Activated naive CD4-positive, alpha-beta T cell treated with anti-CD3 and anti-CD28 coated beads, Interleukin-2, amount 50 U/mL, for 24 hours (primary cell): ENCODE data around the gene AGBL1.
"Not testable (repeated sequence)": the region's sequence is repeated elsewhere in the genome, so short reads cannot be mapped to it uniquely, and the experiment has no call there.

Experiments used
- H3K27ac Mint-ChIP-seq: one replicate; pipeline ENCODE4 v1.8.0; 2021; ENCODE audit warnings: mild to moderate bottlenecking, mixed read lengths
- H3K27me3 Mint-ChIP-seq: one replicate; pipeline ENCODE4 v1.8.0; 2021; ENCODE audit warnings: mixed read lengths
- H3K36me3 Mint-ChIP-seq: one replicate; pipeline ENCODE4 v1.8.0; 2021; ENCODE audit warnings: mixed read lengths
- H3K4me1 Mint-ChIP-seq: one replicate; pipeline ENCODE4 v1.8.0; 2021; ENCODE audit warnings: mixed read lengths
- H3K4me3 Mint-ChIP-seq: one replicate; pipeline ENCODE4 v1.8.0; 2021; ENCODE audit warnings: mild to moderate bottlenecking, mixed read lengths
- H3K9me3 Mint-ChIP-seq: one replicate; pipeline ENCODE4 v1.8.0; 2021; ENCODE audit warnings: mixed read lengths

Gene AGBL1

DNA sequence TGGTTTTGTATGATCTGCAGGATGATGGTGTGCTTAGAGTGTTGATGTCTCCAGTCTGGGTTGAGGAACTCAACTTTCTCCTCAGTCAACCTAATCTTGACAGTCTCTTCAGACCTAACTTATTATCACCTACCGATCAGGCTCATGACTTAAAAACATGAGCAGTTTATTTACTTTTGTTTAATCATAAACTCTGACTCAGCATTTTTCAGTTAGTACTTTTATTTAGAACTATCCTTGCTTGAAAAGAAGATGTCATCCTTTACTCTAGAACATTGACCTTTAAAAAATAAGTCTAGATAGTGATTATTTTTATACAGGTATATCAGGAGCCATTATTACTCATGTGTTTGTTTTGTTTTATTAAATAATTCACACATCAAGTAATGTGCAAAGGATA lies 414.8 kb downstream of the AGBL1 start:
- H3K9me3 Mint-ChIP-seq, result no peaks in the 10 kb centered on the region
- no peaks in the 10 kb centered on the region for H3K4me1 Mint-ChIP-seq
- no peak overlapping the region for H3K4me3 Mint-ChIP-seq
- no peak overlapping the region for H3K27ac Mint-ChIP-seq
- H3K27me3 Mint-ChIP-seq, result no peaks in the 10 kb centered on the region
- no peaks in the 10 kb centered on the region for H3K36me3 Mint-ChIP-seq

DNA sequence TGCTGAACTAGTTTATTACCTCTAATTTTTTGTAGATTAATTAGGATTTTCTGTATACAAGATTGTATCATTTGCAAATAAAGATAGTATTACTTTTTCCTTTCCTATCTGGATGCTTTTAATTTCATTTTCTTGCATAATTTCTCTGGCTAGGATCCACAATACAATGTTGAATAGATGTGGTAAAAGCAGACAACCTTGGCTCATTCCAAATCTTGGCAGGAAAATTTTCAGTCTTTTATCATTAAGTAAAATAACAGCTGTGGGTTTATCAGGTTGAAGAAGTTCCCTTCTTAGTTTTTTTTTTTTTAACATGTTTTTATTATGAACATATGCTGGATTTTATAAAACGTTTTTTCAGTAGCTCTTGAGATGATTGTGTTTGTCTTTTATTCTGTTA lies 422.6 kb downstream of the AGBL1 start:
- Mint-ChIP-seq H3K27ac (no peak overlapping the region), H3K4me3 (no peak overlapping the region), H3K36me3 (no peaks in the 10 kb centered on the region), H3K9me3 (no peaks in the 10 kb centered on the region), H3K4me1 (no peaks in the 10 kb centered on the region), H3K27me3 (peaks cover 1% of the 10 kb centered on the region)

DNA sequence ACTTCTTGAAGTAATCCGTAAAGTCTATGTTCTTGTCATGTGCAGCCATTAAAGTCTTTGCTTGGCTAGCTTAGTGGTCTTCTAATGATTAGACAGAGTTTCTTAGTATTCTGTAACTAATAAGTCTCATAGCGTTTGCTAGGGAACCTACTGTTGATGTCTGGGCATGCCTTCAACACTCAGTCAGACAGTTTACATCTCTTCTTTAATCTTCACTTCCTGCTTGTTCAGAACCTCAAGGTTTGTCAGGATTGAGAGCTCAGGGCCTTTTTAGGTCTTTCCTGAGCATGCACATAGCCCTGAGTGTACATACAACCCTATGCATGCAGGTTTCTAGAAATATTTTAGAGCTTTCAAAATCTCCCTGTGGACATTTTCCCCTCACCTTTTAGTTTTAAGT lies 426.3 kb downstream of the AGBL1 start:
- H3K36me3 Mint-ChIP-seq, result no peaks in the 10 kb centered on the region
- H3K4me3 Mint-ChIP-seq, result no peak overlapping the region
- H3K27ac Mint-ChIP-seq, result no peak overlapping the region
- H3K4me1 Mint-ChIP-seq, result no peaks in the 10 kb centered on the region
- H3K27me3 Mint-ChIP-seq, result peaks cover 3% of the 10 kb centered on the region
- no peaks in the 10 kb centered on the region for H3K9me3 Mint-ChIP-seq

DNA sequence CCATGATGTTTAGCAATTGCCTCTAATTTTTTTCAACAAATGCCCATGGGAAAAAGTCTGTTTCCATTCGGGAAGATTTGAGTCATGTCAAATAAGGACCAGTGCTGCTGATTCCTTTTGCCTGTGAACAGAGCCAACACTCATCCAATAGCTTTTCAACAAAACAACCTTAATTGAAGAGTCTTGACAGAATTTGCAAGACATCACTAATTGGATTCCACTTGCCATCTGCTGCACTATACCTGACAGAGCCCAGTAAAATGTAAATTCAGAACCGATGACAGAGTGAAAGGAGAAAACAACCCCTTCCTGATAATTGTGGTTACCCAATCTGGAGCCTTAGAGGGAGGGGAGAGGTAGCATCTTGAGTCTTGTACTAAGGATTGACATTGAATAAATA lies 426.7 kb downstream of the AGBL1 start:
- Mint-ChIP-seq H3K27me3 (peaks cover 3% of the 10 kb centered on the region), H3K36me3 (no peaks in the 10 kb centered on the region), H3K4me3 (no peak overlapping the region), H3K9me3 (no peaks in the 10 kb centered on the region), H3K27ac (no peak overlapping the region), H3K4me1 (no peaks in the 10 kb centered on the region)

DNA sequence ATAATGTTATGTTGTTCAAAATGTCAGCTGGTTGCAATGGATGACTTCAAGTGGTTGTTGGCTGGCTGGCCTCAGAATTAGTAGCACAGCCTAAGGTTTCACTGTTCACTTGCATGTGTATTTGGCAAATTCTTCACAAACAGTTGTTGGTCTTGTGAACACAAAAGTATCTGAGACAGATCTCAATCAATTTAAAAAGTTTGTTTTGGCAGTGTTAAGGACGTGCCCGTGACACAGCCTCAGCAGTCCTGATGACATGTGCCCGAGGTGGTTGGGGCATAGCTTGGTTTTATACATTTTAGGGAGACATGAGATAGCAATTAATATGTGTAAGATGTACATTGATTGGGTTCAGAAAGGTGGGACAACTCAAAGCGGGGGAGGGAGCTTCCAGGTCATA lies 436.0 kb downstream of the AGBL1 start:
- H3K9me3 Mint-ChIP-seq, result peaks cover 4% of the 10 kb centered on the region
- H3K27me3 Mint-ChIP-seq, result peaks cover 7% of the 10 kb centered on the region
- H3K4me3 Mint-ChIP-seq, result no peak overlapping the region

DNA sequence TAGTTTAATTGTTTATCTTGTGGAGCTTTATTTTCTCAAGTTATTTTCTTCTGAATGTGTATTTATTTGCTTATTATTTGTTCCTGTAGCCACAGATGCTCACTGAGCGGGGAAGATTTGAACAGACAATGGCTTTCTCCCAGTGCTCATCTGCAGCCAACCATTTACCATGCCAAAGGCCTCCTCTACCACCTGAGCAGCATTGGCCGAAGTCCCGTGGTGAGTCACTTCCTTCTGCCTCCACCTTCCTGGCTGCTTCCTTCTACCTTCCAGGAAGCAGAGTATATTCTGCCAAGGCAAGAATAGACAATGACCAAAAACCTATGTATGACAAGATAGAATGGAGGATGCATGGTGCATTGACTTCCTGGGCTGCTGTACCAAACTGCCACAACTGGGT lies 443.1 kb downstream of the AGBL1 start:
- Mint-ChIP-seq H3K27ac (no peak overlapping the region), H3K27me3 (peaks cover 11% of the 10 kb centered on the region), H3K4me1 (no peaks in the 10 kb centered on the region), H3K4me3 (no peak overlapping the region), H3K36me3 (no peaks in the 10 kb centered on the region), H3K9me3 (no peaks in the 10 kb centered on the region)

More for the DNA sequence above, 436.0 kb downstream of the AGBL1 start:
- Mint-ChIP-seq H3K36me3 (no peaks in the 10 kb centered on the region), H3K4me1 (no peaks in the 10 kb centered on the region), H3K27ac (no peak overlapping the region)

DNA sequence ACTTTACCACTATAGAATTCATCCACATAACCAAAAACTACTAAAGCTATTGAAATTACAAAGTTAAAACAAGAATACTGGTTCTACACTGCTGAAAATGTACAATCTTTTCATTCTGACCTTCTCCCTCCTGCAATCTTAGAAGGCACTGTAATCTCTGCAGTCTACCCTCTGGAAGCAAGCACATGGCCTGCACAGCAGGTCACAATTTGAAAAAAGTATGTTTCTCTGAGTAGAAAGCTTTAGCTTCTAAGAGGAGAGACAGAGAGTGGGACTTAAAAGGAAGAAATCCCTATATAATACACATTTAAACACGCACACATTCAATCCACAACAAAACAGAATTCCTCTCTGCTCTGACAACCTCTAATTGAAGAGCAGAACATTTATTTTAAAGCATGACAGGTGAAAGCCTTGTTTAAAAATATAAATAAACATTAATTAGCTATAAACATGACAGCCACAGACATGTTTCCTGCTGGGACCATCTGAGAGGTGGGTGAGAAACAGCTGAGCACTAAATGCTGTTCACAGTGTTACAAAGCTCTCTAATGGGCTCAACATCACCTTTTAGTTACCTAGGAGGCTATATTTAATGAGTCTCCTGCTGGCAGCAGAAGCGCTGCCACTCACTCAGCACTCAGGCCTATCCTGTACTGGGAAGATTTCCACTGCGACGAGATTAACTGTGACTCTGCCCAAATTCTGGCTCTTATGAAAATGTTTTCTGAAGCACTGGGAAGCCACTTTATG lies 447.4 kb downstream of the AGBL1 start:
- Mint-ChIP-seq H3K27me3 (peaks cover 4% of the 10 kb centered on the region), H3K4me3 (no peak overlapping the region), H3K27ac (no peak overlapping the region), H3K9me3 (no peaks in the 10 kb centered on the region), H3K36me3 (no peaks in the 10 kb centered on the region), H3K4me1 (no peaks in the 10 kb centered on the region)

DNA sequence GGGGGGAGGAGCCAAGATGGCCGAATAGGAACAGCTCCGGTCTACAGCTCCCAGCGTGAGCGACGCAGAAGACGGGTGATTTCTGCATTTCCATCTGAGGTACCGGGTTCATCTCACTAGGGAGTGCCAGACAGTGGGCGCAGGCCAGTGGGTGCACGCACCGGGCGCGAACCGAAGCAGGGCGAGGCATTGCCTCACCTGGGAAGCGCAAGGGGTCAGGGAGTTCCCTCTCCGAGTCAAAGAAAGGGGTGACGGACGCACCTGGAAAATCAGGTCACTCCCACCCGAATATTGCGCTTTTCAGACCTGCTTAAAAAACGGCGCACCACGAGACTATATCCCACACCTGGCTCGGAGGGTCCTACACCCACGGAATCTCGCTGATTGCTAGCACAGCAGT lies 448.4 kb downstream of the AGBL1 start:
- H3K27me3 Mint-ChIP-seq, H3K4me1 Mint-ChIP-seq, H3K9me3 Mint-ChIP-seq, H3K4me3 Mint-ChIP-seq, H3K36me3 Mint-ChIP-seq, H3K27ac Mint-ChIP-seq: not testable (repeated sequence)

DNA sequence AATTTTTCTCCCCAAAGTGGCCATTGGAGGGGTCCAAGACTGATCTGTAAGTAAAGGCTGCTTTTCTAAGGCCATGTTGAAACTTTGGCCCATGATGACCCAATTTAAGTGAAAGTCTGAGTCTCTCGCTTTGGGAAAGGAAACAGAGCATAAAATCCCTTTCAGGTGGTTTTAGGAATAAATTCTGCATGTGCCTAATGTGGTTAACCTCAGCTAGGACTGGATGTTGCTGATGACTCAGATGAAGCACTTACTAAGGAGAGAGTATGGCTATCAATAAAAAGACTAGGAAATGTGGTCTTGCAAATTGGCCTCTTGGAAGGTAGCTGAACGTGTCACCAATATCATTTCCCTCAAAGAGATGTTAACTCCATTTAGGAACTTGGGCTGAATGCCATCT lies 458.5 kb downstream of the AGBL1 start:
- Mint-ChIP-seq H3K27me3 (no peaks in the 10 kb centered on the region), H3K36me3 (no peaks in the 10 kb centered on the region), H3K4me1 (no peaks in the 10 kb centered on the region), H3K27ac (no peak overlapping the region), H3K4me3 (no peak overlapping the region), H3K9me3 (no peaks in the 10 kb centered on the region)

DNA sequence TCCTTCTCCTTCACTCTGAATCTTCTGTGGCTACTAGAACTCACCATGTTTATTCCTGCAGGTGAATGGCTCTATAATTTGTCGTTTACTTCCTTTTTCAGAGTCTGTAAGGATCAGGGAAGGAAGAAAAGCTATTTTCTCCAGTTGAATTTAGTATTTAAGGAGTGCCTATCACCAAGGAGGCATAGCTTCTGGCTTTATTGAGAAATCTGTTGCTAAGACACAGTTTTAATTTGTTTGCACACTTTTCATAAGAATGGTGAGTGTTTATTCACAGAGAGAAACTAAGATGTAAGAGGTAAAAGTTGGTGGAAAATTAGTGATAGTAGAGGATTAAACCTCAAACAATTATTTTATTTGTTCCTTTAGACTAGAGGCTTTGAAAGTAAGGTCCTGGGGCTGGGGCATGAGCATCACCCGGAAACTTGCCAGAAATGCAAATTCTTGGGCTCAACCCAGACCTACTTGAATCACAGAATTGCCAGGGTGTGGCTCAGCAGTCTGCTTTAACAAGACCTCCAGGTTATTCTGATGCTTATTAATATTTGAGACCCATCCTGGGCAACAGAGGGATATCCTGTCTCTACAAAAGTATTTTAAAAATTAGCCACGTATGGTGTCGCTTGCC lies 461.3 kb downstream of the AGBL1 start:
- Mint-ChIP-seq H3K9me3 (peaks cover 9% of the 10 kb centered on the region), H3K27ac (no peak overlapping the region), H3K27me3 (peaks cover 3% of the 10 kb centered on the region), H3K36me3 (no peaks in the 10 kb centered on the region), H3K4me1 (no peaks in the 10 kb centered on the region), H3K4me3 (no peak overlapping the region)

DNA sequence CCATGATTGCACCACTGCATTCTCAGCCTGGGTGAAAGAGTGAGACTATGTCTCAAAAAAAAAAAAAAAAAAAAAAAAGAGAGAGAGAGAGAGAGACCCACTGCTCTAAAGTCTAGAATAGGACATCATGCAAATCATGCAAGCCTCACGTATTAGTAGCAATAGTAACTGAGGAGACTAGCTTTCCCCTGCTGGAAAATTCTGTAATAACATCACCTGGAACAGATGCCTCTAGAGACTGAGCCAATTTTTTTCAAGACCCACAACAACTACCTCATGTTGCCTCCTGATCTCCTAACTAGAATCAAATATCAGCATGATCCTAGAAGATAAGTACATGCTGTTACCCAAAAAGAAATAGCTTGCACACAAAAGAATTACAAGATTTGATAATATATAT lies 461.9 kb downstream of the AGBL1 start:
- H3K4me3 Mint-ChIP-seq, result no peak overlapping the region
- H3K9me3 Mint-ChIP-seq, result peaks cover 9% of the 10 kb centered on the region
- H3K27me3 Mint-ChIP-seq, result peaks cover 3% of the 10 kb centered on the region
- no peaks in the 10 kb centered on the region for H3K4me1 Mint-ChIP-seq
- H3K27ac Mint-ChIP-seq, result no peak overlapping the region
- H3K36me3 Mint-ChIP-seq, result no peaks in the 10 kb centered on the region

DNA sequence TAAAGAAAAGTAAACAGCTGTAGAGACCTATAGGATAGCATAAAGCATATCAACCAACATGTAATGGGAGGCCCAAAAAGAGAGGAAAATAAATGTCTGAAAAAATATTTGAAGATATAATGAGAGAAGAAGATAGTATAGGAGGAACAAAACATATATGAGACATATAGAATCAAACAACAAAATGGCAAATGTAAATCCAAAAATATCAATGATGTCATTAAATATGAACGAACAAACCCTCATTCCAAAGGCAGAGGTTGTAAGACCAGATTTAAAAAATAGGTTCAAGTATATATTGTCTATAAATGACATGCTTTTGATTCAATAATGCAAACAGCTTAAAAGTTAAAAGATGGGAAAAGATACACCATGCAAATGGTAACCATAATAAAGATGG lies 470.4 kb downstream of the AGBL1 start:
- peaks cover under 1% of the 10 kb centered on the region for H3K27me3 Mint-ChIP-seq
- H3K36me3 Mint-ChIP-seq, result peaks cover 3% of the 10 kb centered on the region
- H3K27ac Mint-ChIP-seq, result no peak overlapping the region
- H3K4me1 Mint-ChIP-seq, result no peaks in the 10 kb centered on the region
- H3K9me3 Mint-ChIP-seq, result peaks cover 7% of the 10 kb centered on the region
- H3K4me3 Mint-ChIP-seq, result no peak overlapping the region

DNA sequence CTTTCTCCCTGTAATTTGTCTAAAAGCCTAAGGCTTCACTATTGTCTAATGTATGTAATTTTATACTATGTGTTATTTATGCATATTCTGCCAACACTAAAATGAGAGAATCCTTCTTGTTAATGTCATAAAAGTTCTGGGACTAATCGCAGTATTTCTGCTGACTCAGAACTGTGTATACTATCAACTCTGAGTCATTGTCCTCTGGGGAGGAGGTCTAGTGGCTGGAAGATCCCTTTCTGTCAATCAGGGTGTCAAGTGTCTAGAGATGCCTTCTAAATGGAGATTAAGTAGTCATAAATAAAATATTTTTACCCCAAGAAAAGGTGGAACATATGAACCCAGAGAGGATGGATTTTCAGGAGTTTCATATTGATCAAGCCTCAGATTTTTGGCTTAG lies 473.4 kb downstream of the AGBL1 start:
- no peaks in the 10 kb centered on the region for H3K27me3 Mint-ChIP-seq
- no peak overlapping the region for H3K4me3 Mint-ChIP-seq
- H3K4me1 Mint-ChIP-seq, result no peaks in the 10 kb centered on the region
- H3K9me3 Mint-ChIP-seq, result no peaks in the 10 kb centered on the region
- H3K27ac Mint-ChIP-seq, result no peak overlapping the region
- H3K36me3 Mint-ChIP-seq, result peaks cover 3% of the 10 kb centered on the region

DNA sequence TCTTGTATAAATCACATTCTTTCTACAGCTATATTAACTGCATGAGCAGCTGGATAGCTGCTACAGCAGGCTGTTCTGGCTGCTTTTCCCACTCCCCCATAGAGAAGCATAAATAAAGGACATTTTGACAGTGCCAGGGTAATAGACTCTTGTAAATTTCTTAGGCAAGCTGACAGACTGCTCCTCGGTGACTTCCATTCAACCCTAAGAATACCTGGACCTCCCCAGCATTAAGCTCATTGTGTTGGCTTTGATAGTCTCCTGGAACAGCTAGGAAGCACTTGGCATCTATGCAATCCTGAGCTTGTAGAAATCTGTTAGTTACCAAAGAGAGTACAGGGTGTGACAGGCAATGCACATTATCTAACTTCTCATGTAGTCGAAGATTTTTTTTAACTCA lies 475.4 kb downstream of the AGBL1 start:
- H3K27ac Mint-ChIP-seq, result no peak overlapping the region

DNA sequence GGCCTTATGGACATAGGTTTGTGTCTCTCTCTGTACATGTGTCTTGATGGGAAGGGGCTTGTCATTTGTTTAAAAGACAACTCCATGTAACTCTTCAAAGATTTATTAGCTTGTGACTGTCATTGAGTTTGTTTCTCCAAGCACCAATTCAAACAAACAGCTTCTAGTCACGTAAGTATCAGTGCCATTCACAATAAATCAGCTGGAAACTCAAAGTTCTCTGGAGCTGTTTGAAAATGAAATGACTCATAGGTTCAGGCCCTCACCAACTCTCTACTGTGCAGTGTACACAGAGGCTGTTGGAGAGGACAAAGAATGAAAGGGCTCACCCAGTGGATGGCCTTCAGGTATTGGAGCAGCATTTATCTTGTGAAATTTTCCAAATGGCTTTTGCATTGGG lies 476.3 kb downstream of the AGBL1 start:
- Mint-ChIP-seq H3K4me1 (no peaks in the 10 kb centered on the region), H3K36me3 (peaks cover 3% of the 10 kb centered on the region), H3K4me3 (no peak overlapping the region), H3K27me3 (no peaks in the 10 kb centered on the region), H3K27ac (no peak overlapping the region), H3K9me3 (no peaks in the 10 kb centered on the region)

More for the DNA sequence above, 475.4 kb downstream of the AGBL1 start:
- H3K4me3 Mint-ChIP-seq, result no peak overlapping the region
- no peaks in the 10 kb centered on the region for H3K9me3 Mint-ChIP-seq
- H3K36me3 Mint-ChIP-seq, result peaks cover 3% of the 10 kb centered on the region
- H3K27me3 Mint-ChIP-seq, result no peaks in the 10 kb centered on the region
- no peaks in the 10 kb centered on the region for H3K4me1 Mint-ChIP-seq

DNA sequence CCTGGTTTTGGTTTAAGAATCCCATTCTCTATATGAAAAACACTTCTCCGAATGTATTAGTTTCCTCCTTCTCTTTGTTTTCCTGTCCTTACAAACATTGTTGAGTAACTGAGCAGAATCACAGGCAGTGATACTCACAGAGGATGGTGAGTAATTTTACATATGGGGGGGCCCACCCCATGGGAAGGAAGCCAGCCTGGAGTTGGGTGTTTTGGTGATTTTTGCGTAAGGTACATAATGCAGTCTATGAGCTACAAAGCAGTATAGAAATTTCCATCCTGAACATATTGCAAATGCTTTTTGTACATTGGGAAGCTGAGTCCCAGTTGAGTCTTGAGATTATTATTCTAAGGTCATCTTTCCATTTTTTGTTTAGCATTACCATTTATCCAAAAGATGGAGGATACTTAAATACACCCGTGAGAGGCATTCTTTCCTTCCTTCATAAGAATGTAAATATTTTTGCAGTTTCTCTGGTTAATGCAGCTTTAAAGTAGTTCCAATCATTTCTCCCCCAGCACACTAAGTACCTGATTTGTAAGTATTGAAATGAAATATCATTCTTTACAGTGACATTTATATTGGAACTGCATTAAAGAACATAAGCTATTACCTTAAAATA lies 476.8 kb downstream of the AGBL1 start:
- Mint-ChIP-seq H3K4me1 (no peaks in the 10 kb centered on the region), H3K27me3 (no peaks in the 10 kb centered on the region), H3K4me3 (no peak overlapping the region), H3K36me3 (no peaks in the 10 kb centered on the region), H3K27ac (no peak overlapping the region), H3K9me3 (no peaks in the 10 kb centered on the region)
